HG03558 (cell line): ENCODE data around the gene THG1L.
"Not testable (repeated sequence)": the region's sequence is repeated elsewhere in the genome, so short reads cannot be mapped to it uniquely, and the experiment has no call there.

Source experiments
- ATAC-seq: cut with Tn5 transposase; IDR thresholded peaks from one replicate; pipeline ENCODE4 v1.9.1; 2021; ENCODE audit warnings: moderate number of reproducible peaks; ENCODE audit not compliant: unreplicated experiment; ENCODE audit errors: extremely low read depth

Gene THG1L

DNA sequence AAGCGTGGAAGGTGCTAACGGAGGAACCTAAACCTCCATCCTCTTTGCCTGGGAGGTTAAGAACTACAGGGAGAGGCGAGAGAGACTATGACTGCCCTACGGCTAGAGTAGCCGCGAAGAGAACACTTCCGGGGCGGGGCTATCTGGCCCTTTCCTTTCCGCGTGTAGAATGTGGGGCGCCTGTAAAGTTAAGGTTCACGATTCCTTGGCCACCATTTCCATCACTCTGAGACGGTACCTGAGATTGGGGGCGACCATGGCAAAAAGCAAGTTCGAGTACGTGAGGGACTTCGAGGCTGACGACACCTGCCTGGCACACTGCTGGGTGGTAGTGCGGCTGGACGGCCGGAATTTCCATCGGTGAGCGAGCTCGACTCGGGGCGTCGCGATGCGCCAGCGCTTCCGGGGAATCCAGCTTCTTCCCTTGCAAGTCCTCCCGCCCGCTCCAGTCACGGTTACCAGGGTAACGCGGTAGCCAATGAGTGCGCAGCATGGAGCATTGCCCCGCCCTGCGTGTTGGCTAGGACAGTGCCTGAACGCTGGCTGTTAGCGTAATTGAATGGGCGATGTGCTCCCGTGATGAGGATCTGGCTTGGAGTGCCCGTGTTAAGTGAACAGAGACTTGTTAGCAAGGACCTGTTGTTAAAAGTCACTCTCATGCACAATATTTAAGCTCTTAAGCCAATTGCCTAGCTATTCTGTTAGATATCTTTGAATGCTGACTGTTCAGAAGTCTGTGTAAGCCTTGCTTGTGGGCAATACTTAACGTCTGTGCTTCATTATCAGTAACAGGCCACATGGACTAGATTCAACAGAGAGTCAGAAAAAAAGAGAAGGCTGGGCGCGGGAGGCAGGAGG lies at the start of gene THG1L:
Gene THG1L, plus strand, starts transcription at position 149 of the 858 bp plus-strand sequence. Its CDS starts 21 bp downstream, at position 170.
- ATAC-seq = peak; percentile 82

DNA sequence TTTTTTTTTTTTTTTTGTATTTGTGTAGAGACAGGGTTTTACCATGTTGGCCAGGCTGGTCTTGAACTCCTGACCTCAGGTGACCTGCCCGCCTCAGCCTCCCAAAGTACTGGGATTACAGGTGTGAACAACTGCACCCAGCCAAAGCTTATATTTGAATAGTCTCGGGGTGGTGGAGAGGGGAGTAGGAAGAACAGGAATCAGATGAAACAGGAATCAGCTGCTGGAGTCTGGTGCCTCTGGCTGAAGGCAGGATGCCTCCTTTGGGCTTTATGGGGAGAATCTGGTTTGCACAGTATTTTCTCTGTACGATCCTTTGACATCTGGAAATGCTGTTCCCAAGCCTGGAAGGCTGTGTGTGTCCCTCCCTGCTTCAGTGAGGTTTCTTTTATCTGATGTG lies 49.0 kb upstream of the THG1L start:
- no peak for ATAC-seq

DNA sequence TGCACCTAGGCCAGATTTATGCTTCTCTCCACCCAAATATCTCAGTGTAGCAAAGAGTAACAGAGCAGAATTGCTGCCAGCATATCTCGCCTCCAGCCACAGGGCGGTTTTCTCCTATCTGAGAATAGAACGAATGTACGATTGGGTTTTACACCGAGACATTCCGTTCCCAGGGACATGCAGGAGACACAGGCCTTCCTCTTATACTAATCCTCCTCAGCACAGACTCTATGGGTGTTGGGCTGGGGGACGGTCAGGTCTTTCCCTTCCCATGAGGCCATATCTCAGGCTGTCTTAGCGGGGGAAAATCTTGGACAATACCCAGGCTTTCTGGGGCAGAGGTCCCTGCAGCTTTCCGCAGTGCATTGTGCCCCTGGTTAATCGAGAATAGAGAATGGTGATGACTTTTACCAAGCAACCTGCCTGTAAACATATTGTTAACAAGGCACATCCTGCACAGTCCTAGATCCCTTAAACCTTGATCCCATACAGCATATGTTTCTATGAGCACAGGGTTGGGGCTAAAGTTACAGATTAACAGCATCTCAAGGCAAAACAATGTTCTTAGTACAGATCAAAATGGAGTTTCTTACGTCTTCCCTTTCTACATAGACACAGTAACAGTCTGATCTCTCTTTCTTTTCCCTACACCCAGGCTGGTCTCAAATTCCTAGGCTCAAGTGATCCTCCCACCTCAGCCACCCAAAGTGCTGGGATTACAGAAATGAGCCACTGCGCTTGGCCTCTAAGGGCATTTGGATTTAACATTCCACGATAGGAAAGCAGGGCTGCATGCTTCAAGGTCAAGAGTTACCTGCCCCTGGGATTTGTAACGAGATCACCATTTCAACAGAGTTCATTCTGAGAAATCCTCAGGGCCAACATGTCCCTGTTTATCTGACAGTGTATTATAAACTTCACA lies 44.7 kb upstream of the THG1L start:
- not testable (repeated sequence) for ATAC-seq

DNA sequence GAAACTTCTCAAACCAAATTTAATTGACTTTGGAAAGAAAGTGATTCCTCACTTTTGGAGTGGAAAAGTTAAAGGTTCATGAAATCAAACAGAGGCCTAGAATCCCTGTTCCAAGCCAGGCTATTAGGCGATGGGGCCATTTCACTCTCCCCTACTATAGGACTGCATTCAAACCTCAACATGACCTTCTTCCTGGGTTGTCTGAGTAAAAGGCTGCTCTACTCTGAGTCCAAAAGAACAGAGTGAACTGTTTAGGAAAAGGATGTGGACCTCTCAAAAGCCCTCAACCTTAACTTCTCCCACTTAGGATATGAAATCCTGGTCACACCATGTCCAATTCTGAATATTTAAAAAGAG lies 44.0 kb upstream of the THG1L start:
- ATAC-seq = no peak

DNA sequence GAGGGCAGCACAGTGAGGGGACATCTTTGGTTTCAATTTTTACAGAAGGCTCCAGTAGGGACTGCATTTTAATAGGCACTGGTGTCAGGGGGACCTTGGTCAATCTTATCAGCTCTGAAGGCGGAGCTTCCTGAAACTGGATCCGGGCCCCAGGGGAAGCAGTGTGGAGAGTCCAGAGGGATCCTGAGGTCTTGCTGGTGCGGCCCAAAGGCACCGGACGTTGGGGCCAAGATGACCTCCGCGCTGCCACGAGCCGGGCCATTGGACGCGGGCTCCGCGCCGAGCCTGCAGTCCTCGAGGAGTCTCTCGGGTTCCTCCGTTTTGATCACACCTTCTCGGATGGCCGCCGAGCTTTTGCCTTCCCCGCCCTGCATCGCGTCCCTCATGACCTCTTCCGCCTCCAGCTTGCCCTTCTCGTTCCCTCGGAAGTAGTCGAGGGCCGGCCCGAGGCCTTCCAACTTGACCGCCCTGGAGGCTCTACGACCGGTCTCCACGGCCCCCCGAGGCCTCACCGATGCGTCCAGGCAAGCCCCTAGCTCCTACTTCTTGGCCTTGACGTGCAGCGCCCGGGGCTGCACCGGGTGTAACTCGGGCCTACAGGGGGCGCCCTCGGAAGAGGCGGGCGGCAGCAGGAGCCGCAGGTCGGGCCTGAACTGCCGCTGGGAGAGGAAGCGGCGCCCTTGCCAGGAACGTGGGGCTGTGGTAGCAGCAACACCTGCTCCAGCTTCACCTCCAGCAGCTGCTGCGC lies 41.1 kb upstream of the THG1L start:
- no peak for ATAC-seq

DNA sequence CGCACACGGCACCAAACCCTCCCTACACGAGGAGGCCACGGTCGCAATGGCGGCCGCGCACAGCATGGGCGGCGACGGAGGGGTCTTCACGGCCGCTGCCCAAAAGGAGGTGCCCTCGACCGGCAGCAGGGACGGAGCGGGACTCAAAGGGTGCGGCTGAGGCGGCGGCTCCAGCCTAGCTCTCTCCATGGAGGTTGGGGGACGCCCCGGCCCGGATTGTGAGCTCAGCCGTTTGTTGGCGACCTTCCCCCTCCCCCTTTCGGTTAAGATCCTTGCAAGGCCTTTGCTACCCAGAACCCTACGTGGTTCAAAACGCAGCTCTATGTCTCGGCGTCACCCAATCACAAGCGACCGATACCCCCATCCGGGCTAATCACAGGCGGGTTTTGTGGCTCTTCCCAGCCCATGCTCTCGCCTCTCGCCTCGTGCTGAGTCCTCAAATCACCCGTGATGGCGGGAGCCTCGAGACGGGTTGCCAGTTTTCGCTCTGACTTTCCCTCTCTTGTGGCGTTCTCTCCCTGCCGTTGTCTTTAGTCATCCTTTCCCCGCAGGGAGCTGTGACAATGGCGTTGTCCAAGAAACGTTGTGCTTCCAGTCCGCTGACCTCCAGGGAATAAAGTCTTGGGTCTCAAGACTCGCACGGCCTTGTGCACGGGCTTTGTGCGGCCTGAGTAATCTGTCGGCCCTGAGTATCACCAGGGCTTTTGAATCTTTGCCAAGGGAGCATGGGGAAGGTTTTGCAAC lies 40.4 kb upstream of the THG1L start:
- ATAC-seq = no peak

DNA sequence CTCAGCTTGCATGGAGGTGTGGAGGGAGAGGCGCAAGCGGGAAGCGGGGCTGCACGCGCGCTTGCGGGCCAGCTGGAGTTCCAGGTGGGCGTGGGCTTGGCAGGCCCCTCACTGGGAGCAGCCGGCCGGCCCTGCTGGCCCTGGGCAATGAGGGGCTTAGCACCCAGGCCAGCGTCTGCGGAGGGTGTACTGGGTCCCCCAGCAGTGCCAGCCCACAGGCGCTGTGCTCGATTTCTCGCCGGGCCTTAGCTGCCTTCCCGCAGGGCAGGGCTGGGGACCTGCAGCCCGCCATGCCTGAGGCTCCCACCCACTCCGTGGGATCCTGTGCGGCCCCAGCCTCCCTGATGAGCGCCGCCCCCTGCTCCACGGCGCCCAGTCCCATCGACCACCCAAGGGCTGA lies 37.4 kb upstream of the THG1L start:
- not testable (repeated sequence) for ATAC-seq

DNA sequence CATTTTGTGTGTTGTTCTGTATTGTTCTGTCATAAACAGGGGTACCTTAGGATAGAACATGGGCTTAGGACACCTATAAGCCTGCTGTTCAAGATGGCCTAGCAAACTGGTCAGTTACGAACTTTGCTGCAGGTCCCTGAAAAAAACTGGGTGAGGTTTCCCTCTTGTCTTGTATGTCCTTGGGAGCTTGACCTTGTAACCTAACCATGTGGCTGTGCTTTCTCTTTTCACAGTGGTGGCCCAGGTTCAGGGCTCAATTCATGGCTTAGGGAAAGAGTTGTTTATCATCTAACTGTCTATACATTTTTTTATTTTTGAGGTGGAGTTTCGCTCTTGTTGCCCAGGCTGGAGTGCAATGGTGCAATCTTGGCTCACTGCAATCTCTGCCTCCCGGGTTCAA lies 35.1 kb upstream of the THG1L start:
- not testable (repeated sequence) for ATAC-seq

DNA sequence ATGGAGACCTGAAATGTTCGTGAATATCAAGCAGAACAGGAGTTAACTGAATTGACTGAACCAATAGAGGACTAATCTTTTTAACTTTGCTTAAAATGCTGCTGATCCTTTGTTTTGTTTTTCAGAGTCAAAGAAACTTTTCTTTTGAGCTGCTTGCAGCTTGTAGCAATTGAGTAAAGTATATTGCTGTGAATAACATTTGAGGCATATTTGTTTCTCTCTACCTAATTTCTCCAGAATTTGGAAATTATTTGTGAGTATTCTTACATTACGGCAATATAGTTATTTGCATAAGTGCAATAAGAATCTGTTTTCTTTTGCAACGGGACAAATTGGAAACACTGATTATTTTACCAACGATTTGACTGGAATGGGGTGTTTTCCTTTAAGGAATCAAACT lies 32.5 kb upstream of the THG1L start:
- not testable (repeated sequence) for ATAC-seq

DNA sequence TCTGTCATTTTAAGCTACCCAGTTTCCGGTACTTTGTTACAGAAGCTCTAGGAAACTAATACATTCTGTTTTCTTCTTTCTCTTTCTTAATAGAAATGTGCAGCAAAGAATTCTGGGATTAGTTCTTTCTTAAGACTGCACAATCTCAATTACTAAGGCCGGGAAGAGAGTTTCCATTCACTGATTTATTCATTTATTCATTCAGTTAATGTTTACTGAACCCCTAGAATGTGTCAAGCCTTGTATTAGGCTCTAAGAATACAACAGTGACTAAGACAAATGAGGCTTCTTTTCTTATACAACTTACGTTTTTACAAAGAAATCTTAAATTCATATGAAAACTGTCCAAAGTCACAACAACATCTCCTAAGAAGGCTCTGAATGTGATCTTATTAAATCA lies 27.5 kb upstream of the THG1L start:
- no peak for ATAC-seq

DNA sequence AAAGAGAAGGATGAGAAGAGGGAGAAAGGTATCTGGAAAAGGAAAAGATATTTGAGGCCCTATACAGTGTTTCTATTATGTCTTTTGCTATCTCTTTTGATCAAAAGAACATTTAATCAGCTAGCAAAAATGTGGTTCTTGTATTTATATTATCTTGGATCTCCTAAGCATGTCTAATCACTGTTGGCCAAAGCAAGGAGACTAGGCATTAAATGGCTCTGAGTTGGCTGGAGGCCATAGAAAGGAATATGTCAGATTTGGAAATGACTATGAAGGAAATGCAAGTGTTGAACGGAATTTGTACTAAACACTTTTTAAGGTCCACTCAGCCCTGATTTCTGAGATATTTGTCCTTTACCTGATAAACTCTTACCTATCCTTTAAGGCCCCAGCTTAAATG lies 22.4 kb upstream of the THG1L start:
- no peak for ATAC-seq

DNA sequence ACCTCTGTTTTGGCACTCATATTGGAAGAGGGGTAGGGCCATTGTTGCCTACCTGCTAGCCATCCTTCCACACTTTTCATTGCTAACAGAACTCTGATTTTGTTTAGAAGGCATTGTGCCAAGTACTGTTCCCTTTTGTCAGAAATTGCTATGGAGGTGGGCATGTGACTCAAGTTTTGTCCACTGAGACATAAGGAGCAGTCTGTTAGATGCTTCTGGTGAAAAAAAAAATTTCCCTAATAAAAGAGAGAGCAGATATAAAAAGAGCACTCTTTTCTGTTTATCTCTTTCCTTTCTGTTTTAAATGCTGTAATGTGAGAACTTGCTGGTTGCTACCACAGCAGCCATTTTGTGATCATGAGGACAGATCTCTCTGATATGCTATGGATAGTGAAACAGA lies 21.9 kb upstream of the THG1L start:
- no peak for ATAC-seq

DNA sequence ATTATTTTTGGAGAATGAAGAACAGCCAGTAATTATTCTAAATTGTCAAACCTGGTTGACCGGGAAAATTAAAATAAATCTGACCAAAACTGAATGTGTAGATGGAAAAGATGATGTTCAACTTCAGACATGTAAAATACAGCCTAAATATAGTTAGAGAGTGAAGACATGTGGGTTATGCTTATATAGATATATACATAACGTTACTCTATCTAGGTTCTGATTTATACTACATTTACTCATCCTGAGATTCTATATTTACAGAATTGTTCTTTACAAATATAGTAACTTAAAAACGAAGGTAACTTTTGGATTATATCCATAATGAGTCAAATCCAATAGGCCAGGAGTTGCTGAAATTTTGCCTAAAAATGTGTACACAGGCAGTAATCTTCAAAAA lies 20.8 kb upstream of the THG1L start:
- no peak for ATAC-seq

DNA sequence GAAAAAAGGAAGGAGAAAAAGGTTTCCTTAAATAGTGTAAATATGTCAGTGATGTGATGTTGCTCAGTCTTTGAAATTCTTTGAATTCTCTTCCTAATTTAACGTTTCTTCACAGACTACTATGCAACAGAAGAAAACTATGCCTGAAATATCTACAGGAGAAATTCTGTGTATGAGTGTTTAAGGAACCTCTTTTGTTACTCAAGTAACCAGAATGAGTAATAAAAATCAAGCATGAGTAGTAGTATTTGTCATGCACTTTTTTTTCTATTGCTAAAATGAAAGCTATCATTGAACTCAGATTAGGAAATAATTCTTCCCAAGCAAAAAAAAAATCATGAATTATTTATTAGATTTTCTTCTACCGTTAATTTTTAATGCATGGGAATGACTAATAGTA lies 20.3 kb upstream of the THG1L start:
- no peak for ATAC-seq

DNA sequence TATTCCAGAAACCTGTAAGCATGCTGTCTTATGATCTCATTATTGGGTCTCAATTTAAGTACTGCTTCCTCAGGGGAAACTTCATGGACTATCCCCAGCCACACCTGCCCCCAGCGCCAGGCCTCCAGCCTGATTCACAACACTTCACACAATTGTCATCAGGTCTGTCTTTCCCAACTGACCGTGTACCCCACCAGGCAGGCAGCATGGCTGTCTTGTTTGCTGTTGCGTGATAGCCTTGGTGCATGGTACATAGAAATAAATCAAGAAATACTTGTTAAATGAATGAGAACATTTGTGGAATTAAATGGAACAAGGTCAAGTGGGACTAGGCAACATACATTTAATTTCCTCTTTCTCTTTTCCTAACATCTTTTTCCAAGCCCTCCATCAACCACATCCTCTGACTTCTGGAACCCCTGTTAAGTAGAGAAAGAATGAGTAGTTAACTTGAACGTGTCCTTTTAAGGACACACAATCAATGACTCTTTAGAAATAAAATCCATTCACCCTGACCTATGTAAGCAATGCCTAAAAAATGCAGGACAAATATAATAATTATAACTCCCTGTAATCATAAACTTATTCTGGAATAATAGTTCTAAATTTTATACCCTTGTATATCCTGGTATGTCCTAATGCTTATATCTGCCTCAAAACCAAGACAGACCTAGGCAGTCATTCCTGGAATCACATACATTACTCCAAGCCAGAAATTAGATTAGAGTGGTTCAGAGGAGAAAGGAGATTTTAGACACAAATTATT lies 17.2 kb upstream of the THG1L start:
- no peak for ATAC-seq

DNA sequence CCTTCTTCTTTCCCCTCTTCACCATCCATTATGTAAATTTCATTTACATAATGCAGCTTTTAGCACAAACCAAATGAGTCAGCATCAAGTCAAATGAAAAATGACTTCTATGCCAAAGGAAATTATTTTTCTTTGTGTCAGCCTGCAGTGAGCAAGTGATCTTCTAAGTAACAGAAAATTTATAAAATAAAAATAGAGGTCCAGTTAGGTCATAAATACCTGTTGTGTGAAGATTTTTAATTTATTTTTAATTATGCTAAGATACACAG lies 16.7 kb upstream of the THG1L start:
- ATAC-seq = no peak

DNA sequence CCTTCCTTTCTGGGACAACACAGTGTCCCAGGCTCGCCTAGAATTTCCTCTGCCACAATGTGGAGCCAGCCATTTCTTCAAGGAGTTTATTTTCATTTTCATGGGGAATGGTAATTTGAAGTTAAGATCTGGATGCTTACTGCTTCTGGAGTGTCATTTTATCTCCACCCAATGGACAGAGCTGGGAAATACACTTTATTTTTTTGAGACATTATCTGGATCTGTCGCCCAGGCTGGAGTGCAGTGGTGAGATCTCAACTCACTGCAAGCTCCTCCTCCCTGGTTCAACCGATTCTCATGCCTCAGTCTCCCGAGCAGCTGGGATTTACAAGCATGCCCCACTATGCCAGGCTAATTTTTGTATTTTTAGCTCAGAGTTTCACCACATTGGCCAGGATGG lies 12.7 kb upstream of the THG1L start:
- ATAC-seq = no peak

DNA sequence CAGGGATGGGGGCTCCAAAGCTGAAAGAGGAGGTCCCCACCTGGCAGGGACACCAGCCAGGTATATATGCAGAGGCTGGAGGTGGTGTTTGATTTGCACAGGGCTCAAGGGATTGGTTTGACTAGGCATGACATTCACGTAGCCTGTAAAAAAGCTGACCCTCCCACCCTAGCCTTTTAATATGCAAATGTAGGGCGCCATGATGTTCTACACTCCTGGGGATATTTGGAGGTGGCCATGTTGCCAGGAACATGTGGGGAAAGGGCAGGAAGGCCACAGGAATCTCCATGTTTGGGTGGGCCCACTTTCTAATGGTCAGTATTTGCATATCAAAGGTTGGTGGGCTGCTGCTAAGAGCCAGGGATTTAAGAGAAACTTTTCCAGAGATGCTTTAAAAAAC lies 12.0 kb upstream of the THG1L start:
- ATAC-seq = no peak

DNA sequence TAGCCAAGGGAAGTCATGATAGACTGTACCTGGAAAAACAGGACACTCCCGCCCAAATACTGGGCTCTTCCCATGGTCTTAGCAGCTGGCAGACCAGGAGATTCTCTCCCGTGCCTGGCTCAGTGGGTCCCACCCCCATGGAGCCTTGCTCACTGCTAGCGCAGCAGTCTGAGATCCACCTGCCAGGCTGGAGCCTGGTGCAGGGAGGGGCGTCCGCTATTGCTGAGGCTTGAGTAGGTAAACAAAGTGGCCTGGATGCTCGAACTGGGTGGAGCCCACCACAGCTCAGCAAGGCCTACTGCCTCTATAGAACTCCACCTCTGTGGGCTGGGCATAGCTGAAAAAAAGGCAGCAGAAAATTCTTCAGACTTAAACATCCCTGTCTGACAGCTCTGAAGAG lies 10.1 kb upstream of the THG1L start:
- no peak for ATAC-seq

DNA sequence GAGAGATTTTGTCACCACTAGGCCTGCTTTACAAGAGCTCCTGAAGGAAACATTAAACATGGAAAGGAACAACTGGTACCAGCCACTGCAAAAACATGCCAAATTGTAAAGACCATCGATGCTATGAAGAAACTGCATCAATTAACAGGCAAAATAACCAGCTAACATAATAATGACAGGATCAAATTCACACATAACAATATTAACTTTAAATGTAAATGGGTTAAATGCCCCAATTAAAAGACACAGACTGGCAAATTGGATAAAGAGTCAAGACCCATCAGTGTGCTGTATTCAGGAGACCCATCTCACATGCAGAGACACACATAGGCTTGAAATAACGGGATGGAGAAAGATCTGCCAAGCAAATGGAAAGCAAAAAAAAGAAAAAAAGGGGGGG lies 8.3 kb upstream of the THG1L start:
- not testable (repeated sequence) for ATAC-seq
